ENCODE results near the gene RPL22L1. TPM values are rescaled to one million over a fixed set of nuclear protein-coding genes. Genes with fewer than 3 reads are reported as not detected.

The RPL22L1 gene
- polyA plus RNA-seq, 1 of the 3 experiments (the other 2 are of a cell fraction), result 80.9 TPM

- no peaks in the 10 kb centered on the region for H3F3A ChIP-seq (replicated peaks; ENCODE audit: insufficient read depth)
- H3K4me3 ChIP-seq (ENCODE audit: low read depth in 2 of 2, low read length in 1 of 2), result no peak overlapping the region
- 94% methylated on average over 2 of the region's 2 CpGs for WGBS (ENCODE audit: low lambda C conversion rate)
- H3K9me3 ChIP-seq, result no peaks in the 10 kb centered on the region
- POLR2A ChIA-PET, result interaction anchor here (0.9 kb wide), 1 partner anchor 21 kb away, joined by 3 read pairs; the partner anchor contains the start of gene RPL22L1
- no peak overlapping the region for H3K27ac ChIP-seq (ENCODE audit: low read depth in 2 of 2, low read length in 1 of 2)
- H3K9ac ChIP-seq, result no peak overlapping the region; the same call in 1 of the 2 replicates
- H3K36me3 ChIP-seq (replicated peaks in 1 of 2; ENCODE audit: control insufficient read depth in 1 of 2, insufficient read depth in 2 of 2, low read length in 1 of 2), result no peaks in the 10 kb centered on the region
- H4K20me1 ChIP-seq (ENCODE audit: insufficient read depth), result no peaks in the 10 kb centered on the region
- H3K4me1 ChIP-seq (ENCODE audit: control insufficient read depth in 1 of 2, insufficient read depth in 2 of 2, low read depth in 1 of 2, low read length in 1 of 2), result no peaks in the 10 kb centered on the region
- TF ChIP-seq RFX5 (IDR thresholded peaks at IDR 0.05; ENCODE audit: low read length) (no peak), RAD21 (IDR thresholded peaks at IDR 0.05; ENCODE audit: low read length) (peak; percentile 62), TAF1 (IDR thresholded peaks at IDR 0.05; ENCODE audit: borderline replicate concordance, low read depth, low read length) (no peak), NRF1 (IDR thresholded peaks at IDR 0.05; ENCODE audit: low read depth, low read length) (no peak), TCF12 (IDR thresholded peaks at IDR 0.05) (no peak), CHD2 (IDR thresholded peaks at IDR 0.05; ENCODE audit: low read length, partially characterized antibody) (no peak), JUND (IDR thresholded peaks at IDR 0.05) (no peak), IRF3 (IDR thresholded peaks at IDR 0.05; ENCODE audit: low read depth, low read length) (no peak), MAX (IDR thresholded peaks at IDR 0.05; ENCODE audit: low read depth) (no peak), USF1 (IDR thresholded peaks at IDR 0.05; ENCODE audit: borderline replicate concordance, low read depth) (no peak), SMC3 (IDR thresholded peaks at IDR 0.05; ENCODE audit: low read depth, low read length) (0 out of 2 replicates have a peak, but pooled peaks have one; percentile 21), GATA2 (CRISPR knock-in tag; IDR thresholded peaks at IDR 0.05) (no peak), EZH2phosphoT487 (IDR thresholded peaks at IDR 0.05; ENCODE audit: borderline replicate concordance, low read depth) (no peak), ELF1 (IDR thresholded peaks at IDR 0.05) (no peak), USF2 (IDR thresholded peaks at IDR 0.05; ENCODE audit: borderline replicate concordance, low read depth, low read length) (no peak), TEAD4 (IDR thresholded peaks at IDR 0.05; ENCODE audit: borderline replicate concordance, insufficient read depth) (no peak), CTCF (IDR thresholded peaks at IDR 0.05) (peak; percentile 73)
- CTCF ChIA-PET, result interaction anchor here (0.6 to 3.3 kb wide), 26 partner anchors 8 to 659 kb away, joined by 3 to 27 read pairs (median 3); no protein-coding TSS in a partner anchor
- peak; percentile 7 for DNase-seq
- peak overlapping the region; percentile 64; the same call in 1 of the 2 replicates for H2AFZ ChIP-seq (ENCODE audit: low read depth)
- H3K27me3 ChIP-seq (ENCODE audit: insufficient read depth), result no peaks in the 10 kb centered on the region
- H3K79me2 ChIP-seq (ENCODE audit: insufficient read depth), result no peaks in the 10 kb centered on the region
- H3K9me2 ChIP-seq, result no peaks in the 10 kb centered on the region
- H3K4me2 ChIP-seq, result no peak overlapping the region
Observed at GRCh38 chr3:170848292-170848917, 21.6 kb downstream of the RPL22L1 start.
